GM23338 (cell line): ENCODE data around the gene SLC6A12. TPM values are rescaled to one million over a fixed set of nuclear protein-coding genes. Genes with fewer than 3 reads are reported as not detected.

ENCODE experiments used
- ATAC-seq: fragments of 200-7000 bp; cut with Tn5 transposase; 3 replicates; pipeline ENCODE4 v1.9.1; 2020
- DNase-seq: peaks from one replicate; pipeline ENCODE4 v3.0.0-alpha.2; 2015; ENCODE audit warnings: low spot score
- H2AFZ ChIP-seq: fragments of 200-600 bp; sonication (generic); 2 replicates; pipeline ENCODE4 v1.8.0; 2016; ENCODE audit warnings: antibody characterized with exemption, mild to moderate bottlenecking, moderate library complexity
- H3F3A ChIP-seq: fragments of 200-600 bp; sonication (generic); replicated peaks from 2 replicates; pipeline ENCODE4 v1.8.0; 2017; ENCODE audit warnings: antibody characterized with exemption, mixed run types, low read depth
- H3K27ac ChIP-seq: fragments of 200-600 bp; sonication (generic); 2 replicates; pipeline ENCODE4 v1.6.1; 2016; ENCODE audit warnings: low read depth
- H3K27me3 ChIP-seq: fragments of 200-600 bp; sonication (generic); 2 replicates; pipeline ENCODE4 v1.8.0; 2016; ENCODE audit warnings: mild to moderate bottlenecking, mixed run types, moderate library complexity; ENCODE audit not compliant: insufficient read depth
- H3K36me3 ChIP-seq: fragments of 200-600 bp; sonication (generic); 2 replicates; pipeline ENCODE4 v1.8.0; 2016; ENCODE audit warnings: mild to moderate bottlenecking; ENCODE audit not compliant: insufficient read depth
- H3K4me1 ChIP-seq: fragments of 200-600 bp; sonication (generic); 2 replicates; pipeline ENCODE4 v1.8.0; 2016; ENCODE audit warnings: mild to moderate bottlenecking, moderate library complexity; ENCODE audit not compliant: insufficient read depth
- H3K4me2 ChIP-seq: fragments of 200-600 bp; sonication (generic); 2 replicates; pipeline ENCODE4 v1.7.1; 2017; ENCODE audit warnings: mixed run types
- H3K4me3 ChIP-seq: fragments of 200-600 bp; sonication (generic); 2 replicates; pipeline ENCODE4 v1.6.1; 2016; ENCODE audit warnings: mixed run types
- H3K79me2 ChIP-seq: fragments of 200-600 bp; sonication (generic); replicated peaks from 2 replicates; pipeline ENCODE4 v1.8.0; 2017; ENCODE audit warnings: mild to moderate bottlenecking; ENCODE audit not compliant: insufficient read depth
- H3K9me2 ChIP-seq: fragments of 200-600 bp; sonication (generic); 2 replicates; pipeline ENCODE4 v1.8.0; 2017; ENCODE audit not compliant: insufficient read depth
- H4K20me1 ChIP-seq: fragments of 200-600 bp; sonication (generic); replicated peaks from 2 replicates; pipeline ENCODE4 v1.8.0; 2017; ENCODE audit warnings: mild to moderate bottlenecking; ENCODE audit not compliant: insufficient read depth
- H3K27ac Mint-ChIP-seq: 2 replicates; pipeline ENCODE4 v1.8.0; 2020; ENCODE audit warnings: inconsistent platforms, mild to moderate bottlenecking, moderate library complexity, mixed read lengths
- H3K27me3 Mint-ChIP-seq: 3 replicates; pipeline ENCODE4 v1.8.0; 2022; ENCODE audit warnings: low read depth, mild to moderate bottlenecking, moderate library complexity, mixed read lengths, inconsistent platforms; ENCODE audit not compliant: insufficient read depth, poor library complexity
- H3K36me3 Mint-ChIP-seq: 3 replicates; pipeline ENCODE4 v1.8.0; 2021; ENCODE audit warnings: low read depth, mild to moderate bottlenecking, inconsistent platforms, moderate library complexity, mixed read lengths
- H3K4me1 Mint-ChIP-seq: 3 replicates; pipeline ENCODE4 v1.8.0; 2020; ENCODE audit warnings: mild to moderate bottlenecking, inconsistent platforms, mixed read lengths
- H3K4me3 Mint-ChIP-seq: 3 replicates; pipeline ENCODE4 v1.8.0; 2021; ENCODE audit warnings: moderate library complexity, mild to moderate bottlenecking, inconsistent platforms, mixed read lengths
- H3K9me3 Mint-ChIP-seq: 3 replicates; pipeline ENCODE4 v1.8.0; 2020; ENCODE audit warnings: moderate library complexity, mild to moderate bottlenecking, inconsistent platforms, mixed read lengths
- CTCF ChIP-seq, 2 experiments: fragments of 200-600 bp in 1 of 2; sonication (generic) in 1 of 2; conservative IDR thresholded peaks; 2 replicates each; pipeline versions ENCODE4 v1.5.1 to v1.6.1; 2016 to 2017; ENCODE audit warnings: antibody characterized with exemption in 2 of 2, low read depth in 2 of 2, mild to moderate bottlenecking in 2 of 2, moderate library complexity in 1 of 2
- EZH2 ChIP-seq: fragments of 200-600 bp; sonication (generic); IDR thresholded peaks from one replicate; pipeline ENCODE4 v1.8.0; 2017; ENCODE audit warnings: antibody characterized with exemption, mild to moderate bottlenecking, low read depth; ENCODE audit not compliant: unreplicated experiment
- EZH2phosphoT487 ChIP-seq: fragments of 200-600 bp; sonication (generic); IDR thresholded peaks from one replicate; pipeline ENCODE4 v1.8.1; 2018; ENCODE audit warnings: antibody characterized with exemption; ENCODE audit not compliant: unreplicated experiment
- NANOG ChIP-seq: IDR thresholded peaks from 2 replicates; pipeline ENCODE4 v1.6.1; 2016; ENCODE audit warnings: antibody characterized with exemption, borderline replicate concordance
- STAT1 ChIP-seq: IDR thresholded peaks from one replicate; pipeline ENCODE4 v1.6.1; 2016; ENCODE audit warnings: antibody characterized with exemption; ENCODE audit not compliant: unreplicated experiment
- ZNF114 ChIP-seq: fragments of 250-450 bp; sonication (Bioruptor Pico); IDR thresholded peaks from 2 replicates; pipeline ENCODE4 v1.5.0; 2020; ENCODE audit warnings: mild to moderate bottlenecking, moderate library complexity
- ZNF462 ChIP-seq: fragments of 250-450 bp; sonication (Bioruptor Pico); IDR thresholded peaks from 2 replicates; pipeline ENCODE4 v1.5.0; 2020; ENCODE audit warnings: mild to moderate bottlenecking, moderate library complexity
- polyA plus RNA-seq: library from polyadenylated mRNA; unstranded; fragments of >200 nt; fragmentation: Nextera tagmentation; extraction: Ambion mirVana; gene quantifications from 2 replicates; pipeline ENCODE4 v1.2.1, GENCODE V29; 2016
- total RNA-seq: library from RNA; depleted of rRNA; stranded (reverse); fragments of >200 nt; shearing (Covaris generic); gene quantifications from 2 replicates; pipeline ENCODE4 v1.2.3, GENCODE V29; 2014
- TF ChIP-seq, protein P1 (sequence below): IDR thresholded peaks from 2 replicates; pipeline ENCODE4 v1.6.1; 2016; ENCODE audit warnings: antibody characterized with exemption

SLC6A12 gene
- total and polyA plus RNA-seq, 2 experiments from 2014 or later = 0.56 TPM; not detected in 1

DNA sequence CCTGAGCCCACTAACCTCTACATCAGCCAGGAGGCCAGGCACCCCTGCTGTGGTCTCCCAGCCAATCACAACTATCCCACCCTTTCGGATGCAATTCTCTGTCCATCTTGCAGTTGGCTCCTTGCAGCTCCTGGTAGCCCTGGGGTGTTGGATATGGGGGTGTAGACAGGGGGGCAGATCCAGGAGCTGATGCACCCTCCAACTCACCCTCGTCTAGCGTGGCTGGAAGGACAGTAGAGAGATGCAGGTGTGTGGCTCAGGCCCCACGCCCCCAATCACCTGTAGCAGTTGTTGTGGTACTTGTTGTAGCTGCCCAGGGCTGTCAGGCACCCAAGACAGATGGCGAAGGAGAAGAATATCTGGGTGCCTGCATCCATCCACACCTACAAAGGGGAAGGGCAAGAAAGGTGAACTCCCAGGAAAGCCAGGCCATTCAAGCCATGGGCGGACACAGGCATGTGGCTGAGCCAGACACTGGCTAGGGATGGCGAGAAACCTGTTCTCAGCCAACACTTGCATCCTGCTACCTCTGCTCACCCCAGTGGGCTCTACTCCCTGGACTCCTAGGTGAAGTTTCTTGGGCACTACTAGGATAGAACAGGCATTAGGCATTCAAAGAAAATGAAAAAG is 13.4 kb upstream of the SLC6A12 start (continued):
- TF ChIP-seq ZNF462 = no peak
- no peak for TF ChIP-seq CTCF (conservative IDR thresholded peaks at IDR 0.05; ENCODE audit: low read depth in 2 of 2)
- TF ChIP-seq NANOG = no peak
- no peak for TF ChIP-seq STAT1

- Mint-ChIP-seq H3K27ac (no peak overlapping the region), H3K4me1 (peaks cover 24% of the 10 kb centered on the region), H3K9me3 (no peaks in the 10 kb centered on the region), H3K27me3 (peaks cover 11% of the 10 kb centered on the region), H3K36me3 (no peaks in the 10 kb centered on the region), H3K4me3 (no peak overlapping the region)
- H3K27me3 ChIP-seq = no peaks in the 10 kb centered on the region
- H3K27ac ChIP-seq = no peak overlapping the region
- no peak overlapping the region for H3K4me2 ChIP-seq
- peak; percentile 71 for ATAC-seq
- peak; percentile 57 for DNase-seq
- H3K36me3 ChIP-seq = no peaks in the 10 kb centered on the region
- no peaks in the 10 kb centered on the region for H3K9me2 ChIP-seq
- no peaks in the 10 kb centered on the region for H3K79me2 ChIP-seq
- H3F3A ChIP-seq = no peaks in the 10 kb centered on the region
- H3K4me1 ChIP-seq = peaks cover 12% of the 10 kb centered on the region; the same call in 1 of the 2 replicates
- no peak overlapping the region for H3K4me3 ChIP-seq
- H4K20me1 ChIP-seq = no peaks in the 10 kb centered on the region
- peak overlapping the region; percentile 56; the same call in 1 of the 2 replicates for H2AFZ ChIP-seq
- TF ChIP-seq ZNF114 (CRISPR knock-in tag) = no peak
- no peak for TF ChIP-seq NANOG
- TF ChIP-seq EZH2 = no peak
- TF ChIP-seq EZH2phosphoT487 = no peak
- TF ChIP-seq, protein P1, sequence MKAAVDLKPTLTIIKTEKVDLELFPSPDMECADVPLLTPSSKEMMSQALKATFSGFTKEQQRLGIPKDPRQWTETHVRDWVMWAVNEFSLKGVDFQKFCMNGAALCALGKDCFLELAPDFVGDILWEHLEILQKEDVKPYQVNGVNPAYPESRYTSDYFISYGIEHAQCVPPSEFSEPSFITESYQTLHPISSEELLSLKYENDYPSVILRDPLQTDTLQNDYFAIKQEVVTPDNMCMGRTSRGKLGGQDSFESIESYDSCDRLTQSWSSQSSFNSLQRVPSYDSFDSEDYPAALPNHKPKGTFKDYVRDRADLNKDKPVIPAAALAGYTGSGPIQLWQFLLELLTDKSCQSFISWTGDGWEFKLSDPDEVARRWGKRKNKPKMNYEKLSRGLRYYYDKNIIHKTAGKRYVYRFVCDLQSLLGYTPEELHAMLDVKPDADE = no peak
- no peak for TF ChIP-seq STAT1
- TF ChIP-seq CTCF (conservative IDR thresholded peaks at IDR 0.05; ENCODE audit: low read depth in 2 of 2) = peak; percentile 36 to 65
Observed at GRCh38 chr12:226401-226800, 12.4 kb upstream of the SLC6A12 start.
